ENCODE data around the gene GNB5. TPM values are rescaled to one million over a fixed set of nuclear protein-coding genes. Genes with fewer than 3 reads are reported as not detected.

The GNB5 gene
- total and polyA plus RNA-seq, 2 of the 13 experiments (the other 11 are each of a cell fraction or from before 2014, with no cell fraction given): 13.7 to 14.4 TPM

- TF ChIP-seq ZBTB20 (CRISPR knock-in tag; IDR thresholded peaks at IDR 0.05; ENCODE audit: borderline replicate concordance, low read depth): peak; percentile 47; the same call in 1 of the 2 replicates
- TF ChIP-seq SMARCE1 (IDR thresholded peaks at IDR 0.05; ENCODE audit: borderline replicate concordance): no peak
- TF ChIP-seq EZH2 (conservative IDR thresholded peaks at IDR 0.05; ENCODE audit: low read depth, low read length): no peak
- TF ChIP-seq PBX2 (CRISPR knock-in tag; IDR thresholded peaks at IDR 0.05): no peak
- peak; percentile 94 for TF ChIP-seq ZNF687 (CRISPR knock-in tag; IDR thresholded peaks at IDR 0.05)
- 0 out of 2 replicates have a peak, but pooled peaks have one; percentile 31 for TF ChIP-seq NRL (CRISPR knock-in tag; IDR thresholded peaks at IDR 0.05; ENCODE audit: borderline replicate concordance)
- no peak; the same call in none of the 2 replicates for TF ChIP-seq ZMYM4 (CRISPR knock-in tag; IDR thresholded peaks at IDR 0.05)
- no peak for TF ChIP-seq ZGPAT (CRISPR knock-in tag; IDR thresholded peaks at IDR 0.05)
- 0 out of 2 replicates have a peak, but pooled peaks have one; percentile 20 for TF ChIP-seq ZNF761 (CRISPR knock-in tag; conservative IDR thresholded peaks at IDR 0.05)
- peak; percentile 70 for TF ChIP-seq ZFX (CRISPR knock-in tag; IDR thresholded peaks at IDR 0.05; ENCODE audit: low read depth)
- TF ChIP-seq RNF219 (CRISPR knock-in tag; IDR thresholded peaks at IDR 0.05): no peak
- TF ChIP-seq MEIS1 (CRISPR knock-in tag; IDR thresholded peaks at IDR 0.05; ENCODE audit: borderline replicate concordance): 0 out of 2 replicates have a peak, but pooled peaks have one; percentile 38
- TF ChIP-seq ZNF562 (CRISPR knock-in tag; IDR thresholded peaks at IDR 0.05; ENCODE audit: borderline replicate concordance): no peak
- no peak for TF ChIP-seq GFI1 (CRISPR knock-in tag; IDR thresholded peaks at IDR 0.05; ENCODE audit: borderline replicate concordance)
- no peak for TF ChIP-seq ZNF225 (CRISPR knock-in tag; IDR thresholded peaks at IDR 0.05)
- TF ChIP-seq ZNF766 (CRISPR knock-in tag; IDR thresholded peaks at IDR 0.05; ENCODE audit: borderline replicate concordance): no peak
- TF ChIP-seq ZNF567 (CRISPR knock-in tag; IDR thresholded peaks at IDR 0.05; ENCODE audit: borderline replicate concordance): 0 out of 2 replicates have a peak, but pooled peaks have one; percentile 20
- no peak for TF ChIP-seq ZNF737 (CRISPR knock-in tag; IDR thresholded peaks at IDR 0.05; ENCODE audit: borderline replicate concordance)
- TF ChIP-seq ZKSCAN8 (CRISPR knock-in tag; IDR thresholded peaks at IDR 0.05; ENCODE audit: borderline replicate concordance): no peak
These were observed 53.5 kb downstream of the GNB5 start (continued) for GRCh38 chr15:52137432-52138357.

Data from HepG2 (cell line).